Stomach (tissue), 4 donors: ENCODE results near the gene MUC21.
A peak's percentile ranks its signal among the peaks of the same experiment; 100 is the strongest.

ENCODE experiments used
- CTCF ChIP-seq, 7 experiments: fragments of 450-650 bp in 4 of 7; fragments of 200-600 bp in 3 of 7; sonication (generic) in 3 of 7; IDR thresholded peaks; one replicate each; pipeline ENCODE4 v1.5.1; 2016 to 2019; ENCODE audit warnings: antibody characterized with exemption in 7 of 7, control low read depth in 2 of 7, mild to moderate bottlenecking in 1 of 7
- EP300 ChIP-seq: sonication (generic); formaldehyde crosslinking; IDR thresholded peaks from one replicate; pipeline ENCODE4 v1.6.1; 2017; ENCODE audit warnings: antibody characterized with exemption
- POLR2A ChIP-seq, 4 donors: fragments of 450-650 bp; IDR thresholded peaks; one replicate each; pipeline ENCODE4 v1.6.1; 2016; ENCODE audit warnings: antibody characterized with exemption in 4 of 4, control low read depth in 2 of 4, mild to moderate bottlenecking in 1 of 4, moderate library complexity in 1 of 4
- POLR2AphosphoS5 ChIP-seq, 3 donors: sonication (generic); formaldehyde crosslinking; IDR thresholded peaks; one replicate each; pipeline ENCODE4 v1.6.1; 2016; ENCODE audit warnings: antibody characterized with exemption in 3 of 3

- TF ChIP-seq POLR2A (IDR thresholded peaks at IDR 0.05) = no peak
- TF ChIP-seq CTCF (IDR thresholded peaks at IDR 0.05) = no peak
- TF ChIP-seq POLR2AphosphoS5 (IDR thresholded peaks at IDR 0.05) = peak in 1 of 3 donors; percentile 4
- TF ChIP-seq EP300 = no peak
These were observed 28.0 kb upstream of the MUC21 start for GRCh38 chr6:30955367-30956042.
